ENCODE measurements around the gene LINGO3. TPM values are rescaled to one million over a fixed set of nuclear protein-coding genes. Genes with fewer than 3 reads are reported as not detected.

LINGO3 gene
- total RNA-seq, 1 donor from 2014 or later = 0.82 TPM

- DNase-seq (ENCODE audit: low spot score in 2 of 2) = peak; percentile 98 to 99
- FAIRE-seq = no peak
Measured at GRCh38 chr19:2328401-2329148, 20.6 kb upstream of the LINGO3 start, which contains the start of the genes LSM7 and SPPL2B. TSS of gene LSM7 (minus strand) at chr19:2328586. CDS start at chr19:2328566, 20 bp downstream. TSS of gene SPPL2B (plus strand) at chr19:2328684. CDS start at chr19:2328710, 26 bp downstream.

- DNase-seq (ENCODE audit: low spot score in 2 of 2) (peak in 1 of 2 donors; percentile 64), FAIRE-seq (no peak)
Measured at GRCh38 chr19:2327773-2328400, 19.9 kb upstream of the LINGO3 start.

GRCh38 chr19:2326699-2327360 lies 18.9 kb upstream of the LINGO3 start:
- FAIRE-seq (no peak), DNase-seq (ENCODE audit: low spot score in 2 of 2) (no peak)

DNA sequence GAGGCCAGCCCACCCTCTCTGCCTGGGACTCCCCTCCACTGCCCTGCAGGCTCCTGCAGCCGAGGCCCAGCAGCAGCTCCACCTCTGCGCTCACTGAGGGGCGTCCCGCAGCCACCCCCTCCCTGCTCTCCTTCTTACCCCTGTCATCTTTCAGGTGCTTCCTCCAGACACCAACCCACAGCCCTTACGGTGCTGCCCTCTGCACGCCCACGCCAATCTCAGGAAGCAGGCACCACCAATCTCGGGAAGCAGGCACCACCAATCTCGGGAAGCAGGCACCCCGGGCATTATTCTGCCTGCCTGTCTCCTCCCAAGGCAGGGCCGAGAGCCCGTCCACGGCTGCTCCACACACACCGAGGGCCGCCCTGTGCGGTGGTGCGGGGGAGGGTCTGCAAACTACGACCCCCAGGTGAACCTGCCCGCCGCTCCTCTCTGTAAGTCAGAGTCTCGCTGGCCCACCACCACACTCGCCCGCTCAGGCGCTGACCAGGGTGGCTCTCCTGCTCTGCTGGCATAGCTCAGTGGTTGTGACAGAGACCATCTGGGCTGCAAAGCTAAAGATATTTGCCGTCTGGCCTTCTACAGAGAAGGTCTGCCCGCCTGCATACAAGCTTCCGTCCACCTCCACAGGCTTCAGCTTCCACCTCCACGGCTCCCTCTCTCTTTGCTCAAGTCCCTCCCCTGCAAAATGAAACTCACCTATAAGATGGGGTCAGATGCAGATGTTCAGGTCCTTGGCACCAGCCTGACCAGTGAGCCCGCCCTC lies 17.5 kb upstream of the LINGO3 start:
- no peak for DNase-seq (ENCODE audit: low spot score in 2 of 2)
- no peak for FAIRE-seq

DNA sequence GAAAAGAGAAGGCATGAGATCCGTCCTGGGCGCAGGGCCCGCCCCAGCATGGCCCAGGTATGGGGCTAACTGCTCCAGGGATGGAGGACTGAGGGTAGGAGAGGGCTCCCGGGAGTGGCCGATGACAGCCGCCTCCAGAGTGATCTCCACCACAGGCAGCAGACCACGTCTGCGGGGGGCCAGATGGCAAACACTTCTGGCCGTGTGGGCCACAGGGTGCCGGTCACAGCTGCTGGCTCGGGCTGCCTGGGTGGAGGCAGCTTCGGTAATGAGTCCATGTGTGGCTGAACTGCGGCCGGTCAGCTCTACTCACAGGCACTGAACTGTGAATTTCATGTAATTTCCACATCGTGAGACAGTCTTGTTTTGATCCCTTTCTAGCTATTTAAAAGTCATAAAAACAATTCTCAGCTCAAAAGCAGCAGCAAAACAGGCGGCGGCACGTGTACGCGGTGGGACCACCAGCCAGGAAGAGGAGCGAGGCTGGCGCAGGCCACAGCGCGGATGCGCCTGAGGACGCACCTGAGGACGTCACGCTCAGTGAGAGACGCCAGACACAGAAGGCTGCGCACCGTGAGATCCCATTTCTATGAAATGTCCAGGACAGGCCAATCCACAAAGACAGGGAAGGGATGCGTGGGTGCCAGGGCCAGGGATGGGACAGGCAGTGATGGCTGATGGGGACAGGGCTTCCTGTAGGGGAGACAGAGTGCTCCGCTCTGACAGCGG lies 16.4 kb upstream of the LINGO3 start:
- DNase-seq (ENCODE audit: low spot score in 2 of 2) (no peak), FAIRE-seq (no peak)

GRCh38 chr19:2323707-2324106 lies 15.8 kb upstream of the LINGO3 start:
- no peak for DNase-seq (ENCODE audit: low spot score in 2 of 2)
- FAIRE-seq = no peak

- DNase-seq (ENCODE audit: low spot score in 2 of 2) = no peak
- FAIRE-seq = no peak
Measured at GRCh38 chr19:2321565-2322283, 13.8 kb upstream of the LINGO3 start.

- DNase-seq (ENCODE audit: low spot score in 2 of 2) = no peak
- no peak for FAIRE-seq
Measured at GRCh38 chr19:2320939-2321338, 13.0 kb upstream of the LINGO3 start.

DNA sequence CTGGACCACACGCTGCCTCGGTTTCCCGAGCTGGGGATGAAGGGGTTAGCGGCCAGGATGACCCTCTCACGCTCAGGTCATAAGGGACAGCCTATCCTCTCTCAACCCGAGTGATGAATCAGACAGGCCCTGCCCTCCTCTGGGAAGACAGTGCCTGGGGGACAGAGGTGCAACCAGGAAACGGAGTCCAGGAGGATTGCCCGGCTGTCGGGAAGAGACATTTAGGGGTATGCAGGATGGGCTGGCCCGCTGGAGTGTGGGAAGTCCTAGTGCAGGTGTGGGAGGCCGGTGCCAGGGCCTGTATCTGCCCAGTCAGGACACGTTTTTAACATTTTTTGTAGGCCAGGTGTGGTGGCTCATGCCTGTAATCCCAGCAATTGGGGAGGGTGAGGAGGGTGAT lies 12.1 kb upstream of the LINGO3 start:
- FAIRE-seq (no peak), DNase-seq (ENCODE audit: low spot score in 2 of 2) (no peak)

- DNase-seq (ENCODE audit: low spot score in 2 of 2) (no peak), FAIRE-seq (no peak)
Measured at GRCh38 chr19:2319551-2319950, 11.6 kb upstream of the LINGO3 start.

- no peak for DNase-seq (ENCODE audit: low spot score in 2 of 2)
- FAIRE-seq = no peak
Measured at GRCh38 chr19:2318923-2319322, 11.0 kb upstream of the LINGO3 start.

GRCh38 chr19:2317756-2318155 lies 9.8 kb upstream of the LINGO3 start:
- no peak for FAIRE-seq
- no peak for DNase-seq (ENCODE audit: low spot score in 2 of 2)

DNA sequence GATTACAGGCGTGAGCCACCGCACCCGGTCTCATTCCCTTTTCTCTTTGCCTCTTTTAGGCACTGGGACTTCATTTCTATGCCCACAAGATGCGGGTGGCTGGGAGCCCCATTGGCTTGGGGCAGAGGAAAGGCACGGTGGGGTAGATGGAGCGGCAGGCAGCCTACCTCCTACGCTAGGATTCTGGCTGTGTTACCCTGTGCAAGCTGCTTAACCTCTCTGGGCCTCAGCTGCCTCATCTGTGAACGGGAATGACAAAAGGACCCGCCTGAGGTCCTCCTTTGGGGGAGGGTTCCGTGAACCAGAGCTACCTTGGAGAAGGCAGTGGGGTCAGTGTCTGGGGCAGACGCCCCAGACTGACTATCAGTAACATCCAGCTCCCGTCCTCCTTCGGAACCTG lies 9.3 kb upstream of the LINGO3 start:
- no peak for FAIRE-seq
- DNase-seq (ENCODE audit: low spot score in 2 of 2) = no peak

- FAIRE-seq (no peak), DNase-seq (ENCODE audit: low spot score in 2 of 2) (peak; percentile 78 to 82)
Measured at GRCh38 chr19:2315818-2316353, 7.9 kb upstream of the LINGO3 start.

DNA sequence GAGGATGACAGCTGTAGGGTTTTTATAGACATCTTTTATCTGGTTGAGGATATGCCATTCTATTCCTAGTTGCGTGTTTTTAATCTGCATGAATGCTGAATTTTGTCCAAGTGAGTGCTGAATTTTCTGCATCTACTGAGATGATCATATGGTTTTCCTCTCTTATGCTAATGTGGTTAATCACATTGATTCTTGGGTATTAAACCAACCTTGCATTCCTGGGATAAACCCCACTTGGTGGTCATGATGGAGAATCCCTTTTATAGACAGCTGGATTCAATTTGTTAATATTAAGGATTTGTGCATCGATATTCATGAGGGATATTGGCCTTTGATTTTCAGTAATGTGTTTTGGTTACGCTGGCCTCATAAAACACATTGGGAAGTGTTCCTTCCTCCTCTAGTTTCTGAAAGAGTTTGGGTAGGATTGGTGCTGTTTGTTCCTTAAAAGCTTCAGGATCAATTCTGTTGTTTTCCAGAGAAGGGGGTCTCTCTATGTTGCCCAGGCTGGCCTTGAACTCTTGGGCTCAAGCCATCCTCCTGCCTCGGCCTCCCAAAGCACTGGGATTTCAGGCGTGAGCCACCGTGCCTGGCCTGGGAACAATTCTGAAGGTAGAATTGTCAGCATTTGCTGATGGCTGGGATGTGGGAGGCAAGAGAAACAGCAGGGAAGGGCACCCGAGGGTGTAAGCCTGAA lies 7.3 kb upstream of the LINGO3 start:
- DNase-seq (ENCODE audit: low spot score in 2 of 2) = no peak
- FAIRE-seq = no peak

DNA sequence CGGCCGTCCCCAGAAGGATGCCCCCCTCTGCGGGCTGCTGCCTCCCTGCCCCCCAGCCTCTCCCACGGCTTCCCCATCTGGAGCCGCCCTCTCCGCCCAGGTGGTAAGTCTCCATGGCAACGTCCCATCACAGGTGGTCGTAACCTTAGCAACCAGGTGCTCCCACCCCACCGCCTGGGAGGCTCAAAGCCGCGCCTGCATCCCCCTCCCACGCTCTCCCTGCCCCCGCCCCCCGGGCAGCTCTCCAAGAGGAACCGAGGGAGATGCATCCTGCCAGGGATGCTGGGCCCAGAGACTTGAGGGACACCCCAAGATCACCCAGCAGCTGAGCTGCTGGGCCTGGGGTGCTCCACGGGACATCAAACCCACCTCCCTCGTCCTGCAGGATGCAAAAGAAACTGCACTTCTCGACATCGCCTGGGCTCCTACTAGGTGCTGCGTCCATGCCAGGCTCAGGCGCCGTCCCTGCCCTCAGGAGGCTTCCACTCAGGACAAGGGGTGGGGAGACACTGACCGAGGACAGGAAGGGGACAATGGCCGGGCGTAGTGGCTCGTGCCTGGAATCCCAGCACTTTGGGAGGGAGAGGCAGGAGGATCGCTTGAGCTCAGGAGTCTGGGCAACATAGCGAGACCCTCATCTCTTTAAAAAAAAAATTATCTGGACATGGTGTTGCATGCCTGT lies 5.0 kb upstream of the LINGO3 start:
- DNase-seq (ENCODE audit: low spot score in 2 of 2) (no peak), FAIRE-seq (no peak)

DNA sequence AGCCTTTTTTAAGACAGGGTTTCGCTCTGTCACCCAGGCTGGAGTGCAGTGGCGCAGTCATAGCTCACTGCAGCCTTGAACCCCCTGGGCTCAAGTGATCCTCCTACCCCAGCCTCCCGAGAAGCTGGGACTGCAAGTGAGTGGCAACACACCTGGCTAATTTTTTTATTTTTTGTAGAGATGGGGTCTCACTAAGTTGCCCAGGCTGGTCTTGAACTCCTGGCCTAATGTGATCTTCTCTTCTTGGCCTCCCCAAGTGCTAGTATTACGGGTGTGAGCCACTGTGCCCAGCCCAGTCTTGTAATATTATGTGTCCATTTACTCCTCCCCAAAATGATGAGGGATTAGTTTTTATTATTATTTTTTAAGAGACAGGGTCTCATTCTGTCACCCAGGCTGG lies 3.1 kb upstream of the LINGO3 start:
- no peak for DNase-seq (ENCODE audit: low spot score in 2 of 2)
- FAIRE-seq = no peak
